DMS 273 (cell line): Measurements from ENCODE around the gene MEIS1.
"Not testable (repeated sequence)": the region's sequence is repeated elsewhere in the genome, so short reads cannot be mapped to it uniquely, and the experiment has no call there.

Source experiments
- DNase-seq: peaks from one replicate; lab custom pipeline; 2025; ENCODE audit not compliant: unreplicated experiment; lab: John Stamatoyannopoulos, UW

MEIS1 gene

GRCh38 chr2:66466433-66466832, 31.5 kb downstream of the MEIS1 start:
- DNase-seq = no peak

- DNase-seq = no peak
Observed at GRCh38 chr2:66467718-66468117, 32.8 kb downstream of the MEIS1 start.

GRCh38 chr2:66469214-66469902, 34.4 kb downstream of the MEIS1 start:
- no peak for DNase-seq

- DNase-seq = no peak
Observed at GRCh38 chr2:66470199-66470598, 35.3 kb downstream of the MEIS1 start.

- no peak for DNase-seq
Observed at GRCh38 chr2:66472225-66472843, 37.4 kb downstream of the MEIS1 start.

GRCh38 chr2:66477135-66477842, 42.4 kb downstream of the MEIS1 start:
- no peak for DNase-seq

GRCh38 chr2:66478299-66478698, 43.4 kb downstream of the MEIS1 start:
- no peak for DNase-seq

GRCh38 chr2:66478731-66479316, 43.9 kb downstream of the MEIS1 start:
- no peak for DNase-seq

- DNase-seq = no peak
Observed at GRCh38 chr2:66481100-66481549, 46.2 kb downstream of the MEIS1 start.

GRCh38 chr2:66485252-66485651, 50.3 kb downstream of the MEIS1 start:
- not testable (repeated sequence) for DNase-seq

GRCh38 chr2:66488946-66489345, 54.0 kb downstream of the MEIS1 start:
- DNase-seq = no peak

- DNase-seq = peak; percentile 20
Observed at GRCh38 chr2:66489436-66489835, 54.5 kb downstream of the MEIS1 start.

GRCh38 chr2:66490588-66491001, 55.7 kb downstream of the MEIS1 start:
- no peak for DNase-seq

- peak; percentile 53 for DNase-seq
Observed at GRCh38 chr2:66494708-66495107, 59.8 kb downstream of the MEIS1 start.

- peak; percentile 70 for DNase-seq
Observed at GRCh38 chr2:66495788-66496640, 61.1 kb downstream of the MEIS1 start.

- DNase-seq = no peak
Observed at GRCh38 chr2:66496670-66497420, 61.9 kb downstream of the MEIS1 start.

GRCh38 chr2:66497431-66498288, 62.7 kb downstream of the MEIS1 start:
- no peak for DNase-seq

- no peak for DNase-seq
Observed at GRCh38 chr2:66498289-66498975, 63.5 kb downstream of the MEIS1 start.

- DNase-seq = no peak
Observed at GRCh38 chr2:66501267-66501666, 66.3 kb downstream of the MEIS1 start.
